ENCODE data around the gene SNAP47. TPM values are rescaled to one million over a fixed set of nuclear protein-coding genes. Genes with fewer than 3 reads are reported as not detected.

SNAP47 gene
- total RNA-seq, 1 donor from 2014 or later = 32.2 TPM

GRCh38 chr1:227731696-227732585 lies 3.3 kb upstream of the SNAP47 start:
- Mint-ChIP-seq H3K4me3 (ENCODE audit: unreplicated experiment) (no peak overlapping the region), H3K27ac (ENCODE audit: unreplicated experiment) (no peak overlapping the region), H3K9me3 (ENCODE audit: unreplicated experiment) (no peaks in the 10 kb centered on the region), H3K36me3 (ENCODE audit: low read depth, unreplicated experiment) (peaks cover 5% of the 10 kb centered on the region), H3K4me1 (ENCODE audit: unreplicated experiment) (peaks cover 11% of the 10 kb centered on the region), H3K27me3 (ENCODE audit: unreplicated experiment) (peaks cover 6% of the 10 kb centered on the region)
- no peak for DNase-seq (ENCODE audit: low spot score)
- TF ChIP-seq CTCF (IDR thresholded peaks at IDR 0.05; ENCODE audit: unreplicated experiment) = no peak

DNA sequence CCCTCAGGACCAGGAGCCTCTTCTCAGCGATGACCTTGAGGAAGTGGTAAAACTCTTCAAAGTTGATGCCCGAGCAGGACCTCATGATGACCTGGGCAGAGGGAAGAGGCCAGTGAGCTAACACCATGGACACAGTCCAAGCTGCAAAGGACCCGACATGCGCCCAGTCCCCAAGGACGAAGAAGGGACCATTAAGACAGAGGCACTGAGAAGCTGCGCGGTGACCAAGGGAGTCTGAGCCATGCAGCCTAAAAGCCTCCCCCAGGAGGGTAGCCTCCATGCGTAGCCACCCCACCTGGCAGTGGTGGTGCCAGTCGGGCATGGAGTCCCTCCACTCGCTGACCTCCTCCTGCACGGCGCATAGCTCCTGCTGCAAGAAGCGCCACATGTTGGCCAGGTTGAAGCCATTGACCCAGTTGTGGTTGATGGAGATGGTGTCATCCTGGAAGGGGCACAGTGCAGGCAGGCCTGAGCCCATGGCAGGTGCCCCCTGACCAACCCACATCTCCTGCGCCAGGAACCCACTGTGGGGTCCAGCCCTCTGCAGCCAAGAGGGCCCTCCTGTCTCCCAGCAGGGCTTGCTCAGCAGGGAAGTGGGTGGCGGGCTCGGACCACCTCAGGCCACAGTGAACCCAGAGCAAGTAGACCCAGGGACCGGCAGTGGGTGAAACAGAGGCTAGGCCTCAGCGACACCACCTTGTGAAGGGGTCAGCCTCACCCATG lies 2.5 kb upstream of the SNAP47 start:
- no peak for DNase-seq (ENCODE audit: low spot score)
- Mint-ChIP-seq H3K27ac (ENCODE audit: unreplicated experiment) (no peak overlapping the region), H3K4me3 (ENCODE audit: unreplicated experiment) (no peak overlapping the region), H3K9me3 (ENCODE audit: unreplicated experiment) (no peaks in the 10 kb centered on the region), H3K4me1 (ENCODE audit: unreplicated experiment) (peaks cover 11% of the 10 kb centered on the region), H3K36me3 (ENCODE audit: low read depth, unreplicated experiment) (peaks cover 5% of the 10 kb centered on the region), H3K27me3 (ENCODE audit: unreplicated experiment) (peaks cover 6% of the 10 kb centered on the region)
- no peak for TF ChIP-seq CTCF (IDR thresholded peaks at IDR 0.05; ENCODE audit: unreplicated experiment)

GRCh38 chr1:227733309-227733705 lies 1.9 kb upstream of the SNAP47 start:
- peaks cover 5% of the 10 kb centered on the region for H3K36me3 Mint-ChIP-seq (ENCODE audit: low read depth, unreplicated experiment)
- DNase-seq (ENCODE audit: low spot score) = no peak
- H3K4me3 Mint-ChIP-seq (ENCODE audit: unreplicated experiment) = no peak overlapping the region
- TF ChIP-seq CTCF (IDR thresholded peaks at IDR 0.05; ENCODE audit: unreplicated experiment) = no peak
- H3K27me3 Mint-ChIP-seq (ENCODE audit: unreplicated experiment) = peaks cover 6% of the 10 kb centered on the region
- peaks cover 8% of the 10 kb centered on the region for H3K4me1 Mint-ChIP-seq (ENCODE audit: unreplicated experiment)
- H3K9me3 Mint-ChIP-seq (ENCODE audit: unreplicated experiment) = no peaks in the 10 kb centered on the region
- H3K27ac Mint-ChIP-seq (ENCODE audit: unreplicated experiment) = no peak overlapping the region

- Mint-ChIP-seq H3K27me3 (ENCODE audit: unreplicated experiment) (peaks cover 6% of the 10 kb centered on the region), H3K36me3 (ENCODE audit: low read depth, unreplicated experiment) (peaks cover 5% of the 10 kb centered on the region), H3K9me3 (ENCODE audit: unreplicated experiment) (no peaks in the 10 kb centered on the region), H3K27ac (ENCODE audit: unreplicated experiment) (no peak overlapping the region), H3K4me3 (ENCODE audit: unreplicated experiment) (peak overlapping the region; percentile 93), H3K4me1 (ENCODE audit: unreplicated experiment) (peaks cover 8% of the 10 kb centered on the region)
- no peak for TF ChIP-seq CTCF (IDR thresholded peaks at IDR 0.05; ENCODE audit: unreplicated experiment)
- DNase-seq (ENCODE audit: low spot score) = no peak
Observed at GRCh38 chr1:227733751-227734545, 1.3 kb upstream of the SNAP47 start.

Data from endothelial cell (in vitro differentiated cells).